ENCODE measurements around the gene JARID2. TPM values are rescaled to one million over a fixed set of nuclear protein-coding genes. Genes with fewer than 3 reads are reported as not detected.

Gene JARID2
- total RNA-seq, 2 donors from 2014 or later: 20.7 to 50.3 TPM

DNA sequence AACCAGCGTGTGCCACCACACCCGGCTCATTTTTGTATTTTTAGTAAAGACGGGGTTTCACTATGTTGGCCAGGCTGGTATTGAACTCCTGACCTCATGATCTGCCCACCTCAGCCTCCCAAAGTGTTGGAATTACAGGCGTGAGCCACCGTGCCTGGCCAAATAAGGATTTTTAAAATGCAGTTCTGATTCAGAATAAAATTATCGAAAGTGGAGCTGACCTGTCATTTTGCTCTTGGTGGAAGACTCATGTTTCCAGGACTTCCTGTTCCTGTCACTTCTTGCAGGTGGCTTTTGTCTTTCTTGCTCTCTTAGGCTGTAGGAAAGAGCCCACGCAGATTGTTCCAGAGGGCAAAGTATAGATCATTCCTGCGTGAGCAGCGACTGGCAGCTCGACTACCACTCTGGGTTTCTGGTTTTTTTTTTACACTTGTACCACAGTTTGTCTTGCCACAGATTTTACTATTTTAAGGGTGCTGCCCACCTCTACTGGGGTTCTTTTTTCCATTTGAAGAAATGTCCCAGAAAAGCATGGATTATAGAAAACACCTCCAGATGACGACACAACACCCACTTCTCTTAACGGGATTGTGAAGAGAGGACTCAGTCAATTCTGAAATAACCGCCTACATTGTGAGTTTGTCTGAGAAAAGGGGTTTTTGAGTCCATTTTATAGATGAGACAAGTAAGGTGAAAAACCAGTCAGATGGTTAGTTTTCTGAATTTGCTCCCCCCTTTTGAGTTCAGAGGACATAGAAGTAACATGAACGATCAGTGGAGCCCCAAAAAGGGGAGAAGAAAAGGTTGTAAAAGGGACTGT is 7.5 kb downstream of the JARID2 start:
- Mint-ChIP-seq H3K27ac (peak overlapping the region; percentile 95), H3K4me1 (peaks cover 86% of the 10 kb centered on the region), H3K27me3 (no peaks in the 10 kb centered on the region), H3K9me3 (no peaks in the 10 kb centered on the region), H3K4me3 (peak overlapping the region; percentile 96), H3K36me3 (ENCODE audit: low read depth) (peaks cover 99% of the 10 kb centered on the region)
- ATAC-seq (replicated peaks): peak; percentile 47

DNA sequence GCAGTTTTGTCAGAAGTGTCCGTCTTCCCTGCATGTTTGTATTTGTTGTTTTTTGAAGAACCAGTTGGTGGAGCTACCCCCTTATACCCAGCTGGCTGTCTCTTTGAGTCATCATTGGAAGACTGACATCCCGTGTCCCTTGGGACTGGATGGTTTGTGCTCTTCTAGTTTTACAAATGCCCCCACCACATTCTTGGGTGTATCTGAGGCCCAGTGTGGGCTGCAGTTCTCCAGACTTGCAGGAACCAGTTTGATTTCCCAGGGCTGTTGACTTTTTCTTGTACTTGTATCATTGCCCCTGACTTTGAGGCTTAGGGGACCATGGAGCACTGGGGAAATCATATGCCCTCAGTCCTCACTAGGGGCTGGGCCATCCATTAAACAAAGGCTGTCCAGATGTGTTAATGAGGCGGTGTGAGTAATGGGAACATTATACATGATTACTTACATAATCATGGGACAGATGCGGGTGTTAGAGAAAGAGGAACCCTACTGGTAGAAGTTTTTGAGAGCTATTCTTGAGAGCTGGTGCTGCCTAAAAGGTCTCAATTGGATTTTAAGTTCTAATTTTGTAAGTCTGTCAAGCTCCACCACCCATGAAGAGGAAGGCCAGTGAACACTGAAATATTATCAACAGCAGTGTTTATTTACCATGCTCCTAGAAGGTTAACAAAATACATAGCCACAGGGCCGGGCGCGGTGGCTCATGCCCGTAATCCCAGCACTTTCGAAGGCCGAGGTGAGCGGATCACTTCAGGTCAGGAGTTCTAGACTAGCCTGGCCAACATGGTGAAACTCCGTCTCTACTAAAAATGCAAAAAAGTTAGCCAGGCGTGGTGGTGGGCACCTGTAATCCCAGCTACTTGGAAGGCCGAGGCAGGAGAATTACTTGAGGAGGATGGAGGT is 8.5 kb downstream of the JARID2 start:
- Mint-ChIP-seq H3K9me3 (no peaks in the 10 kb centered on the region), H3K4me1 (peaks cover 91% of the 10 kb centered on the region), H3K27me3 (no peaks in the 10 kb centered on the region), H3K36me3 (ENCODE audit: low read depth) (peaks cover 100% of the 10 kb centered on the region), H3K27ac (peak overlapping the region; percentile 95), H3K4me3 (peak overlapping the region; percentile 96)
- no peak for ATAC-seq (replicated peaks)

DNA sequence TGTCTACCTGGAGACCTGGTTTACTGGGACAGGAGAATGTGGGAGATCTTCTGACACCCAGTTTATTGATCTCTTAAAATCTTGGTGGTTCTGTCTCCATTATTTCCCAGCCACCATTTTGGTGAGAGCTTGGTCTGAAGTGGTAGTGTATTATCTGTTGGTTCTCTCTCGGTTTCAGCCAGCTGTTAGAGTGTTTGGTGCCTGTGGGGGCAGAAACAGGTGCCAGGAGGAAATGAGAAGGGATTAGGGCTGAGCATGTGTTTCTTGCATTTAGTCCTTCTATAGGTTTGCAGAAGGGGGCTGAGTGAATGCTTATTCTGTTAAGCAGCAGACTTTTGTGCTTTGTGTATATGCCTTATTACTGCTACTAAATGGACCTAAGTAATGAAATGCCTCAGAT is 9.6 kb downstream of the JARID2 start:
- peak; percentile 44 for ATAC-seq (replicated peaks)
- H3K9me3 Mint-ChIP-seq: no peaks in the 10 kb centered on the region
- peak overlapping the region; percentile 95 for H3K27ac Mint-ChIP-seq
- no peaks in the 10 kb centered on the region for H3K27me3 Mint-ChIP-seq
- peaks cover 100% of the 10 kb centered on the region for H3K36me3 Mint-ChIP-seq (ENCODE audit: low read depth)
- peaks cover 91% of the 10 kb centered on the region for H3K4me1 Mint-ChIP-seq
- peak overlapping the region; percentile 96 for H3K4me3 Mint-ChIP-seq

DNA sequence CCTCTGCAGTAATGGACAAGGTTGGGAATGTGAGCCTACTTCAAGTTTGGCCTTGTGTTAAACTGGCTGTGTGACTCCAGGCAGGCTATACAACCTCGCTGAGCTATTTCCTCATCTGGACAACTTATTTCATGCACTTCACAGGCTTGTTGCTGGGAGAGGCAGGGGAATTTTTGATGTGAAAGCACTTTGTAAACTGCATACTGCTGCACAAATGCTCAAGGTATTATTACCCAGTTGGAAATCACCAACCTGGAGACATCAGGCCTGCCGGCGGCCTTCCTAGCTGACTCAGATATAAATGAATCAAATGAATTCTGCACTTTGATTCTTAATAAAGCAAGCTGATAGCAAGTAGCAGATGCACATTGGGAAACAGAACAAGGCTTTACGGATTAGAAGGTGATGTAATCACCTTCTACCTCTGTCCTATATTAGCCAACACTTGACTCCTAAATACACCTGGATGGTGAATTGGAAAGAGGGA is 10.1 kb downstream of the JARID2 start:
- peak overlapping the region; percentile 95 for H3K27ac Mint-ChIP-seq

DNA sequence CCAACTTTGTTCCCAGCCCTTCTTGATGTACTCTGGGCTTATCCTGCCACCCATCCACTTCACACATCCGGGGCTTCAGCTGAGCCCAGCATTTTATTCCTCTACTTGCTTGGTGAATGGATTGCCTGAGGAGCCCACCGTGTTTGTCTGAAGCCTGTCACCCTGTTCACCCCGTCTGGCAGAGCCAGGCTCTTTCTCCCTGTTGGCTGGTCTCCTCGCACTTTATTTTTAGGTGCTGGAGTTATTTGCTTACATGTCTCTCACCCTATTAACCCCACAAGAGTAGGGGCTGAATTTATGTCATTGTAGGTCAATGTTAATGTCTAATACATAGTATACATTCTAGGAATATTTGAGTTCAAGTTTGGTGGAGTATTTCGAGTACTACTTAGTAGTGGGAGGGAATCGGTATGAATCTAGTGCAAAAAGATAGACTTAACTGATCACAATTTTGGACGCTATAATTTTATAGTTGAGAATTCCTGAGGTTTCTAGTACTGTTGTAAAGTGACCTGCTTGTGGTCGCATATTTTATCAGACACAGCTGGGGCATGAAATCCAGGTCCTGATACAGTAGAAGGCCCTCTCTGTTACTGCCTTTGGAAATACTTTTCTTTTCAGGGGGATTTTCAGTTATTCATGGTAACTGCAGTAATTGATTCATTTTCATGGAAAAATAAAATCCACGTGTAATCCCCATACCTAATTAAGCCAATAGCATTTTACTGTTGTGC is 10.8 kb downstream of the JARID2 start:
- Mint-ChIP-seq H3K4me3 (peak overlapping the region; percentile 96), H3K9me3 (no peaks in the 10 kb centered on the region), H3K4me1 (peaks cover 86% of the 10 kb centered on the region), H3K36me3 (ENCODE audit: low read depth) (peaks cover 99% of the 10 kb centered on the region), H3K27me3 (no peaks in the 10 kb centered on the region), H3K27ac (no peak overlapping the region)
- no peak for ATAC-seq (replicated peaks)

More for the DNA sequence above, 10.1 kb downstream of the JARID2 start:
- Mint-ChIP-seq H3K27me3 (no peaks in the 10 kb centered on the region), H3K9me3 (no peaks in the 10 kb centered on the region), H3K4me1 (peaks cover 91% of the 10 kb centered on the region), H3K36me3 (ENCODE audit: low read depth) (peaks cover 100% of the 10 kb centered on the region), H3K4me3 (peak overlapping the region; percentile 96)
- peak; percentile 12 for ATAC-seq (replicated peaks)

DNA sequence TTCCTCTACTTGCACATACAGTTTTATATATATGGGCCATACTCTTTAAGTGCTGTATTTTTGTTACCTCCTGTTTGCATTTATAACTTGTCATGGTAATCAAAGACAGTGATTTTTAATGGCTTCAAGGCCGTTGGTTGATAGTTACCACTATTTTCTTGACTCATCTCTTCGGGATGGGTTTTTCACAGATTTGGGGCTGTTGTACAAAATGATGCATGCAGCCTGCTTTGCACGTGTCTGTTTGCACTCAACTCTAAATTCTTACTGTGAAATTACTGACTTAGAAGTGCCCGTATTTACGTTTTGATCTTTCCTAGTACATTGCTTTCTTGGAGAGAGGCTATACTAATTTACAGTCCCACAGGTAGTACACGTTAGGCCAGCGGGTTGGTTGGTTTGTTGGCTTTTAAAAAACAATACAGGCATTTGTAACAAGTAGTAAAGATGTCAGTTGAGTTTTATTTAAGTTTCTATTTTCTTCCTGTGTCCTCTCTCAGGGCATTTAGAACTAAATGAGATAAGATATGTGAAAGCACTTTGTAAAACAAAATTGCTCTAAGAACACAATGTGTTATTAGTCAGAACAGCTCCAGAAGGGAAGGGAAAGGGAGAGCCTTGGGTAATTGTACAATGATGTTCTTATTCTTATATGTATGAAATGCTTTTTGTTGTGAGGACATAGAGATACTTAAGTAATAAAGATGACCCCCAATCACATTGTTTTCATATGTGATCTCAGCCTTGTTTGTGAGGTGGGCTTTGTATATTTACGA is 11.7 kb downstream of the JARID2 start:
- ATAC-seq (replicated peaks): no peak
- Mint-ChIP-seq H3K4me1 (peaks cover 84% of the 10 kb centered on the region), H3K36me3 (ENCODE audit: low read depth) (peaks cover 98% of the 10 kb centered on the region), H3K4me3 (peak overlapping the region; percentile 96), H3K9me3 (no peaks in the 10 kb centered on the region), H3K27ac (peak overlapping the region; percentile 66), H3K27me3 (no peaks in the 10 kb centered on the region)

DNA sequence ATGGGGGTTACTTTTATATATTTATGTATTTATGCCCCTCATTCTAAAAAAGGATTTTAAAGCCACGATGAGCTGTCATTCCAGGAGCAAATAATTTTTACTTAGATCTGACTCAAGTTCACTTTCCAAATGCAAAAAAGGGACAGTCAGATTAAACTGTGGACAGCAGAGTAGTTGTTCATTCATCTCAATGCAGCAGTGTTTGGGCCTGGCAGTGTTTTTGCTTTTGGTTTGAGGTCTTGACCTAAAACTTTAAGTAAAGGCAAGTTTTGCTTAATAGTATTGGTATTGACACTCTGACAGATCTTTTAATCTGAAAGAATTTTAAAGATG is 13.9 kb downstream of the JARID2 start:
- H3K4me1 Mint-ChIP-seq: peaks cover 78% of the 10 kb centered on the region
- peak; percentile 38 for ATAC-seq (replicated peaks)
- peak overlapping the region; percentile 96 for H3K4me3 Mint-ChIP-seq
- H3K36me3 Mint-ChIP-seq (ENCODE audit: low read depth): peaks cover 98% of the 10 kb centered on the region
- no peaks in the 10 kb centered on the region for H3K27me3 Mint-ChIP-seq
- peak overlapping the region; percentile 55 for H3K27ac Mint-ChIP-seq
- H3K9me3 Mint-ChIP-seq: no peaks in the 10 kb centered on the region

DNA sequence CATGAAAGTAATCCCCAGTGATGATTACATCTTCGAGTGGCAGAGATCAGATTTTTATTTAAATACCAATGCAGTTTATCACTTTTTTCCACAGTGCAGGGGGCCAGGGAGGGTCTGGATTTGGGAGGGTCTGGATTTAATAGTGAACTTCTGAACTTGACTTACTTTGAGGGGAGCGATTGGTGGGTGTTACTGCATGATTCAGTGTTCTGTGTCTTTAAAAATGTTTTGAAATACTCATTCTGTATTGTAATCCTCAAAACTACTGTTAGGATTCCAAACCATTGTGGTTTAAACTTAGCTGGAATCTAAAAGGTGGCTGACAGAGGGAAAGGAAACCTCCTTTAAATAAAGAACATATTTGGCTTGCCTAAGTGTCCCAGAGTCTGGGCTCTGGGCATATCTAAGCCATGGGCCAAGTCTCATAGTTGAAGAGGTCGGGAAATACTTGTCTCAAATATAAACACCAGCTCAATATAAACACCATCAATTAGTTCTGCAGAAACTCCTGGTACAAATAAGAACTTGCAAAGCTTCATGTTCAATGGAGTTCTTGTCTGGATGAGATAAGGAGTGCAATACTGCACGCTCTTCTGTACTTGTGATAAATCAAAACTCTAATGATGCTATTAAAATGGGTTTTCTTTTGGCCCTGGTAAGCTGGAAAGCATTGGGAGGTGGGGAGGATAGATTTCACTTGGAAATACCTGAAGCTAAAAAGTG is 14.4 kb downstream of the JARID2 start:
- Mint-ChIP-seq H3K4me1 (peaks cover 76% of the 10 kb centered on the region), H3K27ac (peak overlapping the region; percentile 55), H3K36me3 (ENCODE audit: low read depth) (peaks cover 98% of the 10 kb centered on the region), H3K27me3 (no peaks in the 10 kb centered on the region), H3K9me3 (no peaks in the 10 kb centered on the region), H3K4me3 (peak overlapping the region; percentile 96)
- ATAC-seq (replicated peaks): no peak

DNA sequence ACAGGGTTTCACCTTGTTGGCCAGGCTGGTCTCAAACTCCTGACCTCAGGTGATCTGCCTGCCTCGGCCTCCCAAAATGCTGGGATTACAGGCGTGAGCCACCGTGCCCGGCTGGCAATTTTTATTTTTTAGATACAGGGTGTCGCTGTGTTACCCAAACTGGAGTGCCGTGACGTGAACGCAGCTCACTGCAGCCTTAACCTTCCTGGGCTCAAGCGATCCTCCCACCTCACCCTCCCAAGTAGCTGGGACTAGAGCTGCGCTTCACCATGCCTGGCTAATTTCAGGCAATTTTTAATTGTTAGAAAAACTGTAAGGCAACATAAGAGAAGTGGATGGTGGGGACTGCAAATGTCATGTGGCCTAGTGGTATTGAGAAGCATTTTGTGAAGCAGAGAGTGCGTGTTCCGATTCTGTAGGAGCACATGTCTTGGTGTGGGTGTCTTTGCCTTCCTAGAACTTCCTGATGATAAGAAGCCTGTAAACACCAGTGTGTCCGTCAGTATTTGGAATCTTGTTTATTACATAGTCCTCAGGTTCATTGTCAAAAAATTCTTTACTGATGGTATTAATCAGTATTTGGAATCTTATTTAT is 18.0 kb downstream of the JARID2 start:
- Mint-ChIP-seq H3K36me3 (ENCODE audit: low read depth) (peaks cover 97% of the 10 kb centered on the region), H3K4me1 (peaks cover 73% of the 10 kb centered on the region), H3K27me3 (no peaks in the 10 kb centered on the region), H3K4me3 (peak overlapping the region; percentile 57), H3K9me3 (no peaks in the 10 kb centered on the region), H3K27ac (no peak overlapping the region)
- no peak for ATAC-seq (replicated peaks)

DNA sequence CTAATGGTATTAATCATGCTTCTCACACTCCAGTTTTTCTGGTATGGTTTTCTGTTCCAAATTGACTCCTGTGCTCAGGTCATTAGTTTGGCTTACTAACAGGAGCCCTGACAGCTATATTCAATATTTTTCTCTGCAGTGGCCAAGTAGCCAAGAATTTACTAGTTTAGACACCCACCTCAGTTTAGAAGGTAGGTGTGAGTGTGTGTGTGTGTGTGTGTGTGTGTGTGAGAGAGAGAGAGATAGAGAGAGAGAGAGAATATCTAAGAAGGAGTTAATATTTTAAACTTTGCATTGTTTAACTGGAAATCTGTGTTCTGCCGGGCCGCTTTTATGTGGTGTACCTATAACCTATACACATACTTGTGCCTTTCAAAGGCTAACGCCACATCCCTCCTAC is 18.5 kb downstream of the JARID2 start:
- Mint-ChIP-seq H3K4me1 (peaks cover 71% of the 10 kb centered on the region), H3K36me3 (ENCODE audit: low read depth) (peaks cover 97% of the 10 kb centered on the region), H3K4me3 (peak overlapping the region; percentile 57), H3K27me3 (no peaks in the 10 kb centered on the region), H3K27ac (no peak overlapping the region), H3K9me3 (no peaks in the 10 kb centered on the region)
- ATAC-seq (replicated peaks): no peak

DNA sequence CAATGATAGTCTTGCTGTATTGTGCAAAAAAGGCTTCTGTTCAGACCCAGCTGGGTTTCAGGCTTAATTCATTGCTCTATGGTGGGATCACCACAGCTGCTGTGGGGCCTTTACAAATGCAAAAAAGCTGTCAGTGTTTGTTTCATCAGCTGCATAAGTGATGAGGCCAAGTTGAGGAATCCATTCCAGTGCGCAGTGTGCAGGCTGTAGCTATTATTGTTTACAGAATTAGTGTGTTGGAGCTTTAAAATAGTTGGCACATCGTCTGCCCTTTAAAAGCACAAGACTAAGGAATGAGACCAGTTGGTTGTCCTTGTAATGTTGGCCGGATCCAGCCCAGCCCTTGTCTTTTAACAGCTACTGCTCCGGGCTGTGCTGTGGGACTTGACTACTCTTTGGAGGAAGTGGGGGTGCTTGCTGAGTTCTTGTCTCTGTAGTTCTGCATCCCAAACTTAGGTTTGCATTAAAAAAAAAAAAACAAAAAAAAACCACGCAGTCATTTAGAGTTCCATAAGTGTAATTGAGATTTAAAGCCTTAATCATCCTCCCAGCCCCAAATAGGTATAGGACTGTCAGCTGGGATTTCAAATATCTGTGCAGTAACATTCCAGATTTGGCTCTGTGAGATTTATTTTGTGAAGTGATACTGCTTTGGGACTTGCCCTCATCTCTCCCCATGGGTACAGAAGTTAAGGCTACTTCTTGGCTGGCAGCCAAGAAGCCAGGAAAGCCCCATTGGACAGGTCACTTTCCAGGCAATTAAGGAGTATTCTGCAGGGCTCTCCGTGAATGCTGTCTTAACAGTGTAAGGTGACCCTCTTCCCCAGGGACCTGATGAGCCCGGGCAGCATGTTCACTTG is 19.3 kb downstream of the JARID2 start:
- H3K9me3 Mint-ChIP-seq: no peaks in the 10 kb centered on the region
- H3K4me3 Mint-ChIP-seq: peak overlapping the region; percentile 57
- ATAC-seq (replicated peaks): no peak

DNA sequence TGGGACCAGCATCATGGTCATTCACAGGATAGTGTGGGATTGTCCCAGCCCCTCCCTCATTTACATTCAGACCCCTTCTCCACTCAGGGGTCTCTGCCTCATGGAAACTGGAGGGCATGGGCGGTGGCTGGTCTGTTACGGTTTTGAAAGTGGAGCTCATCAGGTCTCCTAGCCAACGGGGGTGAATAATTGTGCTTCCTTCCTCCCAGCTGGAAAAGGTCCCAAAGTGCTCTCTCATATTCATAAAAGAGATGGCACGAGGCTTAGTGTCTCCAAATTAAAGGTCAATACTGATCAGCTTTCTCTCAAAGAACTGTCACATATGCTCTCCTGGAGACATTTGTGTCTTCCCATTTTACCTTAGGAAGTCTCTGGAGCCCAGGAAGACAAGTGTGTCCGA is 19.9 kb downstream of the JARID2 start:
- no peak for ATAC-seq (replicated peaks)
- Mint-ChIP-seq H3K27ac (peak overlapping the region; percentile 60), H3K27me3 (no peaks in the 10 kb centered on the region), H3K4me1 (peaks cover 65% of the 10 kb centered on the region), H3K36me3 (ENCODE audit: low read depth) (peaks cover 97% of the 10 kb centered on the region), H3K4me3 (peak overlapping the region; percentile 57), H3K9me3 (no peaks in the 10 kb centered on the region)

More for the DNA sequence above, 19.3 kb downstream of the JARID2 start:
- H3K27ac Mint-ChIP-seq: no peak overlapping the region
- peaks cover 97% of the 10 kb centered on the region for H3K36me3 Mint-ChIP-seq (ENCODE audit: low read depth)
- H3K27me3 Mint-ChIP-seq: no peaks in the 10 kb centered on the region
- H3K4me1 Mint-ChIP-seq: peaks cover 71% of the 10 kb centered on the region
